H1 (cell line): Measurements from ENCODE around the gene ZNF746. TPM values are rescaled to one million over a fixed set of nuclear protein-coding genes. Genes with fewer than 3 reads are reported as not detected.

Experiments
- CHD2 ChIP-seq: IDR thresholded peaks from 2 replicates; pipeline ENCODE4 v1.6.1; 2012; ENCODE audit warnings: low read length, improper control_type of control experiment
- KDM4A ChIP-seq: IDR thresholded peaks from one replicate; pipeline ENCODE4 v1.7.1; 2012; ENCODE audit warnings: low read depth, mild to moderate bottlenecking, moderate library complexity, low read length, inconsistent platforms; ENCODE audit not compliant: severe bottlenecking
- polyA plus RNA-seq, 7 experiments: library from polyadenylated mRNA; depleted of rRNA in 3 of 7; stranded (reverse) in 5 of 7; unstranded in 2 of 7; fragments of >200 nt in 5 of 7; fragments of 200-250 nt in 2 of 7; gene quantifications; 1 replicate in 5 of 7; 2 replicates in 1 of 7; 4 replicates in 1 of 7; pipeline versions ENCODE4 v1.2.1 to v1.2.3, GENCODE V29; 2011 to 2013; ENCODE audit warnings: missing spikeins in 2 of 7, mixed read lengths in 2 of 7
- total RNA-seq: library from RNA; stranded (reverse); fragmentation: NEBNext Ultra II Directional; extraction: Animal tissue kit (Norgen Biotek cat#: 25700); gene quantifications from 2 replicates; pipeline ENCODE4 v1.2.1, GENCODE V29; 2021
- TF ChIP-seq, protein P1 (sequence below): fragments of 300-600 bp; sonication (generic); IDR thresholded peaks from 2 replicates; pipeline ENCODE4 v1.7.1; 2012; ENCODE audit warnings: low read length, moderate library complexity, mild to moderate bottlenecking, inconsistent platforms; ENCODE audit not compliant: insufficient replicate concordance

The ZNF746 gene
- total and polyA plus RNA-seq, 2 of the 8 experiments (the other 6 are each of a cell fraction or from before 2014, with no cell fraction given) = 7.5 to 15.6 TPM

- TF ChIP-seq KDM4A = no peak
- no peak for TF ChIP-seq CHD2
- TF ChIP-seq, protein P1, sequence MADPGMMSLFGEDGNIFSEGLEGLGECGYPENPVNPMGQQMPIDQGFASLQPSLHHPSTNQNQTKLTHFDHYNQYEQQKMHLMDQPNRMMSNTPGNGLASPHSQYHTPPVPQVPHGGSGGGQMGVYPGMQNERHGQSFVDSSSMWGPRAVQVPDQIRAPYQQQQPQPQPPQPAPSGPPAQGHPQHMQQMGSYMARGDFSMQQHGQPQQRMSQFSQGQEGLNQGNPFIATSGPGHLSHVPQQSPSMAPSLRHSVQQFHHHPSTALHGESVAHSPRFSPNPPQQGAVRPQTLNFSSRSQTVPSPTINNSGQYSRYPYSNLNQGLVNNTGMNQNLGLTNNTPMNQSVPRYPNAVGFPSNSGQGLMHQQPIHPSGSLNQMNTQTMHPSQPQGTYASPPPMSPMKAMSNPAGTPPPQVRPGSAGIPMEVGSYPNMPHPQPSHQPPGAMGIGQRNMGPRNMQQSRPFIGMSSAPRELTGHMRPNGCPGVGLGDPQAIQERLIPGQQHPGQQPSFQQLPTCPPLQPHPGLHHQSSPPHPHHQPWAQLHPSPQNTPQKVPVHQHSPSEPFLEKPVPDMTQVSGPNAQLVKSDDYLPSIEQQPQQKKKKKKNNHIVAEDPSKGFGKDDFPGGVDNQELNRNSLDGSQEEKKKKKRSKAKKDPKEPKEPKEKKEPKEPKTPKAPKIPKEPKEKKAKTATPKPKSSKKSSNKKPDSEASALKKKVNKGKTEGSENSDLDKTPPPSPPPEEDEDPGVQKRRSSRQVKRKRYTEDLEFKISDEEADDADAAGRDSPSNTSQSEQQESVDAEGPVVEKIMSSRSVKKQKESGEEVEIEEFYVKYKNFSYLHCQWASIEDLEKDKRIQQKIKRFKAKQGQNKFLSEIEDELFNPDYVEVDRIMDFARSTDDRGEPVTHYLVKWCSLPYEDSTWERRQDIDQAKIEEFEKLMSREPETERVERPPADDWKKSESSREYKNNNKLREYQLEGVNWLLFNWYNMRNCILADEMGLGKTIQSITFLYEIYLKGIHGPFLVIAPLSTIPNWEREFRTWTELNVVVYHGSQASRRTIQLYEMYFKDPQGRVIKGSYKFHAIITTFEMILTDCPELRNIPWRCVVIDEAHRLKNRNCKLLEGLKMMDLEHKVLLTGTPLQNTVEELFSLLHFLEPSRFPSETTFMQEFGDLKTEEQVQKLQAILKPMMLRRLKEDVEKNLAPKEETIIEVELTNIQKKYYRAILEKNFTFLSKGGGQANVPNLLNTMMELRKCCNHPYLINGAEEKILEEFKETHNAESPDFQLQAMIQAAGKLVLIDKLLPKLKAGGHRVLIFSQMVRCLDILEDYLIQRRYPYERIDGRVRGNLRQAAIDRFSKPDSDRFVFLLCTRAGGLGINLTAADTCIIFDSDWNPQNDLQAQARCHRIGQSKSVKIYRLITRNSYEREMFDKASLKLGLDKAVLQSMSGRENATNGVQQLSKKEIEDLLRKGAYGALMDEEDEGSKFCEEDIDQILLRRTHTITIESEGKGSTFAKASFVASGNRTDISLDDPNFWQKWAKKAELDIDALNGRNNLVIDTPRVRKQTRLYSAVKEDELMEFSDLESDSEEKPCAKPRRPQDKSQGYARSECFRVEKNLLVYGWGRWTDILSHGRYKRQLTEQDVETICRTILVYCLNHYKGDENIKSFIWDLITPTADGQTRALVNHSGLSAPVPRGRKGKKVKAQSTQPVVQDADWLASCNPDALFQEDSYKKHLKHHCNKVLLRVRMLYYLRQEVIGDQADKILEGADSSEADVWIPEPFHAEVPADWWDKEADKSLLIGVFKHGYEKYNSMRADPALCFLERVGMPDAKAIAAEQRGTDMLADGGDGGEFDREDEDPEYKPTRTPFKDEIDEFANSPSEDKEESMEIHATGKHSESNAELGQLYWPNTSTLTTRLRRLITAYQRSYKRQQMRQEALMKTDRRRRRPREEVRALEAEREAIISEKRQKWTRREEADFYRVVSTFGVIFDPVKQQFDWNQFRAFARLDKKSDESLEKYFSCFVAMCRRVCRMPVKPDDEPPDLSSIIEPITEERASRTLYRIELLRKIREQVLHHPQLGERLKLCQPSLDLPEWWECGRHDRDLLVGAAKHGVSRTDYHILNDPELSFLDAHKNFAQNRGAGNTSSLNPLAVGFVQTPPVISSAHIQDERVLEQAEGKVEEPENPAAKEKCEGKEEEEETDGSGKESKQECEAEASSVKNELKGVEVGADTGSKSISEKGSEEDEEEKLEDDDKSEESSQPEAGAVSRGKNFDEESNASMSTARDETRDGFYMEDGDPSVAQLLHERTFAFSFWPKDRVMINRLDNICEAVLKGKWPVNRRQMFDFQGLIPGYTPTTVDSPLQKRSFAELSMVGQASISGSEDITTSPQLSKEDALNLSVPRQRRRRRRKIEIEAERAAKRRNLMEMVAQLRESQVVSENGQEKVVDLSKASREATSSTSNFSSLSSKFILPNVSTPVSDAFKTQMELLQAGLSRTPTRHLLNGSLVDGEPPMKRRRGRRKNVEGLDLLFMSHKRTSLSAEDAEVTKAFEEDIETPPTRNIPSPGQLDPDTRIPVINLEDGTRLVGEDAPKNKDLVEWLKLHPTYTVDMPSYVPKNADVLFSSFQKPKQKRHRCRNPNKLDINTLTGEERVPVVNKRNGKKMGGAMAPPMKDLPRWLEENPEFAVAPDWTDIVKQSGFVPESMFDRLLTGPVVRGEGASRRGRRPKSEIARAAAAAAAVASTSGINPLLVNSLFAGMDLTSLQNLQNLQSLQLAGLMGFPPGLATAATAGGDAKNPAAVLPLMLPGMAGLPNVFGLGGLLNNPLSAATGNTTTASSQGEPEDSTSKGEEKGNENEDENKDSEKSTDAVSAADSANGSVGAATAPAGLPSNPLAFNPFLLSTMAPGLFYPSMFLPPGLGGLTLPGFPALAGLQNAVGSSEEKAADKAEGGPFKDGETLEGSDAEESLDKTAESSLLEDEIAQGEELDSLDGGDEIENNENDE = no peak
Measured at GRCh38 chr7:149498811-149499210, 1.2 kb upstream of the ZNF746 start (continued).
